Skin epidermis (tissue), 12 donors: ENCODE results near the gene RBM26.
"Not testable (repeated sequence)": the region's sequence is repeated elsewhere in the genome, so short reads cannot be mapped to it uniquely, and the experiment has no call there.

Experiments used
- H3K27ac ChIP-seq, 21 experiments: fragments of 200-600 bp; sonication (generic) in 11 of 21; one replicate each; pipeline ENCODE4 v1.5.0; 2020; ENCODE audit warnings: mild to moderate bottlenecking in 3 of 21, inconsistent platforms in 2 of 21, moderate library complexity in 2 of 21
- H3K4me3 ChIP-seq, 7 experiments: fragments of 200-600 bp; sonication (generic) in 2 of 7; one replicate each; pipeline ENCODE4 v1.5.0; 2020; ENCODE audit warnings: inconsistent platforms in 2 of 7, mild to moderate bottlenecking in 2 of 7, moderate library complexity in 1 of 7

The RBM26 gene

DNA sequence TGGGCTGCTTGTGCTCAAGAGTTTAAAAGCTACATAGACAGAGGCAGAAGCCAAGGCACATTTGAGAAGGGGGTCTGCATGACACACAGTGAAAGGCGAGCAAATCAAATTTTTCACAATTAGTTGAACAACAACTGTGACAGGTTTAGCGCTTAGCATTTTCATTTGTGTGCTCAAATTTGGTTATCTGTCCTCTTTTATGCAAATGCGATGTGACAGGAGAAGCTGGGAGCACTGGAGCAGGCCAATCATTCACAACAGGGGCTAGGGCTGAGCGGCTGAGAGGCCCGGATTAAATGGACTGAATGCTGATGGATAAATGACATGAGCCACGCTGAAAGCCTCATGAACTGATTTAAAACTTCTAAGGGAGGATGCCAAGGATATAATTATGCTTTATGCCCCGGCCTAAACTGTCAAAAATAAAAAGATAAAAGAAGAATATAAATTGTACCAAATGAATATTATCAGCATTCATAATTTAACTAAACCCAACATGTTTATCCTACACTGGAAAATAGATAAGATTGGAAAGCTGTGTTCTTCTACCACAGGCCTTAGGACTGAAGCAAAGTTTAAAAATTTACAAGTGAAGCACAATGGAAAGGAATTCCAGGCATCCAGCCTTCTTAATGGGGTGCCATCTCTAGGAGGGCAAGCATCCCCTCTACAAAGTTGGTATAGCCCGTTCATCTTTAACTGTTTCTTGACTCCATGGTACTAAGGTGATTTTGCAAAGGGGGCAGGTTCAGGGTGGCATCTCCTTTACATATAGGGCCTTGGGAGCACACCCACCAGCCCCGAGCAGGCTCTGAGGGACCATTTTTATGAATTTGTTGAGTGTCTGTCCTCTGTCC, 117.9 kb downstream of the RBM26 start:
- H3K27ac ChIP-seq, result no peak overlapping the region
- no peak overlapping the region for H3K4me3 ChIP-seq

DNA sequence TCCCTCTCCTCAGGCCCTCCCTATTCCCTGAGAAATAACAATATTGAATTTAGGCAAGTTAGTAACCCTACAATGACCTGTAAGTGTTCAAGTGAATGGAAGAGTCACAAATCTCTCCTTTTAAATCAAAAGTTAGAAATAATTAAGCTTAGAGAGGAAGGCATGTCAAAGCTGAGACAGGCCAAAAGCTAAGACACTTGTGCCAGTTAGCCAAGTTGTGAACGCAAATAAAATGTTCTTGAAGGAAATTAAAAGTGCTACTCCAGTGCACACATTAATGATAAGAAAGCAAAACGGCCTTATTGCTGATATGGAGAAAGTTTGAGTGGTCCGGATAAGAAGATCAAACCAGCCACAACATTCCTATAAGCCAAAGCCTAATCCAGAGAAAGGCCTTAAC, 120.9 kb downstream of the RBM26 start:
- H3K4me3 ChIP-seq, result no peak overlapping the region

DNA sequence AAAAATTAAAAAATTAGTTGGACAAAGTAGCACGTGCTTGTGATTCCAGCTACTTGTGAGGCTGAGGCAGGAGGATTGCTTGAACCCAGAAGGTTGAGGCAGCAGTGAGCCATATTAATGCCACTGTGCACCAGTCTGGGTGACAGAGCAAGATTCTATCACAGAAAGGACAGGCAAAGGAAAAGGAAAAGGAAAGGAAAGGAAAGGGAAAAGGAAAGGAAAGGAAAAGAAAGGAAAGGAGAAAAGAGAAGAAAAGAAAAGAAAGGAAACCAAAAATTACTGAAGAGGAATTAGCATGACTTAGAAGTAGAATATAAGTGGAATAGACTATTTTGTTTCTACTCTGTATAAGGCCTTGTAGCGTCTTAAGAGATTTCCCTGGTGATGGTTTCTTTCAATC, 122.3 kb downstream of the RBM26 start:
- H3K4me3 ChIP-seq, result no peak overlapping the region
- H3K27ac ChIP-seq, result no peak overlapping the region

More for the DNA sequence above, 120.9 kb downstream of the RBM26 start:
- no peak overlapping the region for H3K27ac ChIP-seq

DNA sequence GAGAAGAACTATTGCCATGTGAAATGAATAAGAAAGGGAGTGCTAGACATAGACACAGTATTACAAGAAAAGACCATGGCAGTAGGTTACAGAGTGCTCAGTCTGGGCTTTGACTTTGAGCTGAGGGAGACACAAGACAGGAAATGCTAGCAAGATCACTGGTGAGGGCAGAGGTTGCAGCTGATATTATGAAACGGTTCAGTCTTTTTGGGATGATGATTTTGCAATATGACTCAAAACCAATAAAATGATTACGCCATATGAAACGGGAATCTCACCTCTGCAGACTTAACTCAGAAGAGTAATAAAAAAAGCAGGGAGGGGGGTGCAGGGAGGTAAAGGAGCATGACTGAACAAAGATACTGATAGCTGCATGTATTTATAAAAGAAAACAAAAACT, 123.1 kb downstream of the RBM26 start:
- Histone ChIP-seq H3K4me3 (no peak overlapping the region), H3K27ac (no peak overlapping the region)

DNA sequence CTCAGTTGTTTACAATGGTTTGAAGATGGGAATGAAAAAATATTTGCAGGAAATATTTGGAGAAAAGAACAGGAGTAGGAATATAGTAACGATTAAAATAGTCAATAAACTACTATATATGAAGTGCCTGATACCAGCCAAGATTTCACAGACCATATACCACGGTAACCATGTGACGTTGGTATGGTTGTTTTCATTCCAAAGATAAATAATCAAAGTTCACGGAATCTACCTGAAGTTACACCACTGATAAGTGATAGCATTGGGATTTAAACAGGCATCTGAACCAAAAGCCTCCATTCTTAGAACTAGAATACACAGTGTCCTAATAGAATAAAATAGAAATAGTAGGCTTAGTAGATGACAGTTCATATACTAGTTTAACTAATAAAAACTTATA, 123.5 kb downstream of the RBM26 start:
- H3K27ac ChIP-seq, result no peak overlapping the region
- no peak overlapping the region for H3K4me3 ChIP-seq

DNA sequence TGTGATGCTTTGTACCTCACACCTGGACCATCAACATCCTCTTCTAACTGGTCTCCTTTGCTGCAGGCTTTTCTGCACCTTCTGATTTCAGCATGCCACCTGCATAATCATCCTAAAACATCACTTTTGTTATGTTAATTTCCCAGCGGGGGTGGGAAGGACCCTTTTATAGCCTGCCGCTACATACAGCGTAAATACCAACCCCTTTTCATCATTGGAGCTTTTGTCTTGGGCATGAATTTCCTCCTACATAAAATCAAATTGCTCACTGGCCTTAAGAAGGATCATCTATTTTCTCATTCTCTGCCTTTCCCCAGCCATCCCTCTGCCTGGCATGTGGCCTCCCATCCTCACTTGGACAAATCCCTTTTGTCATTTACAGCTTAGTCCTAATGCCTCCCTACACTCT, 124.7 kb downstream of the RBM26 start:
- Histone ChIP-seq H3K27ac (no peak overlapping the region), H3K4me3 (no peak overlapping the region)

DNA sequence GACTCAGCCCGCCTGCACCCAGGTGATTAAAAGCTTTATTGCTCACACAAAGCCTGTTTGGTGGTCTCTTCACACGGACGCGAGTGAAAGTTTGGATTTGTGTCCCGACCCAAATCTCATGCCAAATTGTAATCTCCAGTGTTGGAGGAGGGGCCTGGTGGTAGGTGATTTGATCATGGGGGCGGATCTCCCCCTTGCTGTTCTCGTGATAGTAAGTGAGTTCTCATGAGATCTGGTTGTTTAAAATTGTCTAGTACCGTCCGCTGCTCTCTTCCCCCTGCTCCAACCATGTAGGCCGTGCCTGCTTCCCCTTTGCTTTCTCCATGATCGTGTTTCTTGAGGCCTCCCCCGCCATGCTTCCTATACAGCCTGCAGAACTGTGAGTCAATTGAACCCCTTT, 126.3 kb downstream of the RBM26 start:
- H3K4me3 ChIP-seq, H3K27ac ChIP-seq: not testable (repeated sequence)

DNA sequence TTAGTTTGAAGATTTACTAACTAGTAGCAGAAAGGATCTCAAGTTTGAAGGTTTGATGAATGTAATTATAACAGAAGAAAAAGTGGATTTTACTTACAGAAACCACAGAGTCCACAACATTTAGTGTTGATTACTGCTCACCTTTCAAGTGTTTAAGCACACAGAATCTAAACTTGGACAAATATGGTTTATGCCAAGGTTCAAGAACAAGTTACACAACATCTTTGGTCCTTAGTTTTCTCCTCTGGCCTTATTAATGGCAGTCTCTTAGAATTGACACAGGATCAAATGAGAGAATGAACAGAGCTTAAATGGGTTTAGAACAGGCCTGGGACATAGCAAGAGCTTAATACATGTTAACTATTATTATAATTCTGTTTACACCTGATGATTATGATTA, 133.0 kb downstream of the RBM26 start:
- no peak overlapping the region for H3K4me3 ChIP-seq
- H3K27ac ChIP-seq, result no peak overlapping the region

DNA sequence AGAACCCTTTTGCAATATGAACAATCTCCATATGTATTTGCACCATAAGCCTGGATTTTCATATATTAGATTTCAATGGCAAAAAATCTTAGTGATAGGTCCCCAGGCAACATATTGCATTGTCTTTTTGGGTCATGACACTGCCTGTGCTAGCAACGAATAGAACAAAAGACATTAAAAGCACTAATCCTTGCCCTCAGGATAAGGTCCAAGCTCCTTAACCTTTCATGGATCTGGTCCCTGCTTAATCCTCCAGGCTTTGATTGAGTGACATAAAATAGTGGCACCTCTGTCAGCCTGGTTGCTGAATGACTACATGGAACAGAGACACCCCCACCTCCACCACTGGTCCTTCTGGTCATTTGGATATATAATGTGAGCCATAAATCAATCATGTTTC, 134.4 kb downstream of the RBM26 start:
- H3K4me3 ChIP-seq, result no peak overlapping the region
- no peak overlapping the region for H3K27ac ChIP-seq

DNA sequence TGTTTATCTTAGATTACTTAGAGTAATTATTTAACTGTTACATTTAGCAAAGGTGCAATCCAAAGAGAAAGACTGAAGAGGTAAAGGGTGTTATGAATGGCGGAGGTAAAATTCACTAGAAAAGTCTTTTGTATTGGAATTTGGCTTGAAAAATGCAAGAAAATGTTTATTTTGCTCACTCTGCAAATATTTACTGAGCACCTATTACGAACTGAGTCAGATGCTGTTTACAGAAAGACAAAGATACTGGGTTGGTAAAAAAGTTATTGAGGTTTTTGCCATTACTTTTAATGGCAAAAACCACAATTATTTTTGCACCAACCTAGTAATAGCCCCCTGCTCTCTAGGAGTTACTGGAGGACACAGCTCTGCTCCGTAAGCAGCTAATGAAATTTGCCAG, 135.2 kb downstream of the RBM26 start:
- Histone ChIP-seq H3K27ac (no peak overlapping the region), H3K4me3 (no peak overlapping the region)
